Measurements from ENCODE around the gene SMIM10L2A. TPM values are rescaled to one million over a fixed set of nuclear protein-coding genes. Genes with fewer than 3 reads are reported as not detected.
A peak's percentile ranks its signal among the peaks of the same experiment; 100 is the strongest.

Gene SMIM10L2A
- total RNA-seq, 1 experiment from 2014 or later, result 18.3 TPM

DNA sequence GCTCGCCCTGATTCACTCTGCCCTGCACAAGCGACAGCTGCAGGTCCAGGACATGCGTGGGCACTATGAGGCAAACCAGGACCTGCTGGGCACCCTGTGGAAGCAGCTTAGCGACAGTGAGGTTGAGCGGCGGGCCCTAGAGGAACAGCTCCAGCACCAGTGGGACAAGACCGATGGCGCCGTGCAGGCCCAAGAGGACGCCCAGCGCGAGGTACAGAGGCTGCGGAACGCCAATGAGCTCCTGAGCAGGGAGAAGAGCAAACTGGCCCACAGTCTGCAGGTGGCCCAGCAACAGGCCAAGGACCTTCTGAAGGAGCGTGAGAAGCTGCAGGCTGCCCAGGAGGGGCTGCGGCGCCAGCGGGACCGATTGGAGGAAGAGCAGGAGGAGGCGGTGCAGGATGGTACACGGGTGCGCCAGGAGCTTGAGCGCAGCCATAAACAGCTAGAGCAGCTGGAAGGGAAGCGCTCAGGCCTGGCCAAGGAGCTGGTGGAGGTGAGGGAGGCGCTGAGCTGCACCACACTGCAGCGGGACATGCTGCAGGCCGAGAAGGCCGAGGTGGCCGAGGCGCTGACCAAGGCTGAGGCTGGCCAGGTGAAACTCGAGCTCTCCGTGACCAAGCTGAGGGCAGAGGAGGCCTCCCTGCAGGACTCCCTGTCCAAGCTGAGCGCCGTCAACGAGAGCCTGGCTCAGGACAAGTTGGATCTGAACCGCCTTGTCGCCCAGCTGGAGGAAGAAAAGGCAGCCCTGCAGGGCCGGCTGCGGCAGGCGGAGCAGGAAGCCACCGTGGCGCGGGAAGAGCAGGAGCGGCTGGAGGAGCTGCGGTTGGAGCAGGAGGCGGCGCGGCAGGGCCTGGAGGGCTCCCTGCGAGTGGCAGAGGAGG is 12.8 kb downstream of the SMIM10L2A start:
- Histone ChIP-seq H2BK15ac (ENCODE audit: low read depth, low read length) (no peak overlapping the region), H2BK12ac (ENCODE audit: insufficient read length, low read depth, low read length) (no peak overlapping the region), H4K8ac (replicated peaks; ENCODE audit: insufficient read length, low read depth, low read length) (no peak overlapping the region), H3K4ac (ENCODE audit: low read depth, low read length) (no peak overlapping the region), H2BK5ac (ENCODE audit: insufficient read length, low read length) (no peak overlapping the region), H3K79me1 (ENCODE audit: insufficient read depth, low read depth, low read length, poor library complexity, severe bottlenecking) (no peaks in the 10 kb centered on the region), H3K4me2 (ENCODE audit: insufficient read depth, insufficient read length, low read length) (no peak overlapping the region), H3K23ac (ENCODE audit: insufficient read length, low read depth, low read length) (no peak overlapping the region), H3K9me3 (ENCODE audit: control insufficient read depth, low read depth, low read length) (peaks cover 5% of the 10 kb centered on the region), H3K27me3 (ENCODE audit: insufficient read depth, low read length) (no peaks in the 10 kb centered on the region), H4K20me1 (ENCODE audit: control insufficient read depth, insufficient read depth, insufficient read length) (no peaks in the 10 kb centered on the region), H2AK5ac (ENCODE audit: insufficient read length, low read length) (no peak overlapping the region), H3K79me2 (ENCODE audit: insufficient read depth, low read length) (no peaks in the 10 kb centered on the region), H3K4me1 (ENCODE audit: insufficient read depth, low read length) (no peaks in the 10 kb centered on the region), H2BK120ac (ENCODE audit: low read depth, low read length, poor library complexity, severe bottlenecking) (no peak overlapping the region), H3K18ac (ENCODE audit: insufficient read length, low read depth, low read length) (no peak overlapping the region), H3K14ac (ENCODE audit: insufficient read depth, low read length) (no peak overlapping the region), H3K9ac (ENCODE audit: extremely low read depth, insufficient read length, low read length) (no peak overlapping the region), H3T11ph (ENCODE audit: low read length) (no peak overlapping the region), H4K91ac (ENCODE audit: insufficient read length, low read depth, low read length) (no peak overlapping the region), H2AFZ (ENCODE audit: low read length) (no peak overlapping the region), H3K56ac (ENCODE audit: insufficient read length, low read depth, low read length) (no peak overlapping the region), H4K5ac (ENCODE audit: insufficient read length, low read depth, low read length) (no peak overlapping the region), H2BK20ac (ENCODE audit: low read depth, low read length, poor library complexity, severe bottlenecking) (no peak overlapping the region), H3K27ac (ENCODE audit: insufficient read length, low read depth, low read length) (no peak overlapping the region), H3K23me2 (ENCODE audit: insufficient read length, low read depth, low read length, poor library complexity, severe bottlenecking) (no peaks in the 10 kb centered on the region)
- Mint-ChIP-seq H3K36me3 (ENCODE audit: insufficient read depth in 1 of 3, low read depth in 3 of 3) (peaks cover 0 to 26% (median 7%) of the 10 kb centered on the region in 3 experiments), H3K4me3 (peak overlapping the region in 1 of 2 experiments; percentile 58; a peak in 1 of 5 replicates), H3K27ac (no peak overlapping the region), H3K4me1 (peaks cover 8 to 11% of the 10 kb centered on the region in 2 experiments), H3K27me3 (ENCODE audit: low read depth) (peaks cover 10% of the 10 kb centered on the region), H3K9me3 (peaks cover 59 to 77% of the 10 kb centered on the region in 2 experiments)
- WGBS (ENCODE audit: extremely low coverage, insufficient read length, low lambda C conversion rate), result no CpG with 5 or more reads among the region's 49 CpGs
- no peak for DNase-seq
- TF ChIP-seq, protein P1, sequence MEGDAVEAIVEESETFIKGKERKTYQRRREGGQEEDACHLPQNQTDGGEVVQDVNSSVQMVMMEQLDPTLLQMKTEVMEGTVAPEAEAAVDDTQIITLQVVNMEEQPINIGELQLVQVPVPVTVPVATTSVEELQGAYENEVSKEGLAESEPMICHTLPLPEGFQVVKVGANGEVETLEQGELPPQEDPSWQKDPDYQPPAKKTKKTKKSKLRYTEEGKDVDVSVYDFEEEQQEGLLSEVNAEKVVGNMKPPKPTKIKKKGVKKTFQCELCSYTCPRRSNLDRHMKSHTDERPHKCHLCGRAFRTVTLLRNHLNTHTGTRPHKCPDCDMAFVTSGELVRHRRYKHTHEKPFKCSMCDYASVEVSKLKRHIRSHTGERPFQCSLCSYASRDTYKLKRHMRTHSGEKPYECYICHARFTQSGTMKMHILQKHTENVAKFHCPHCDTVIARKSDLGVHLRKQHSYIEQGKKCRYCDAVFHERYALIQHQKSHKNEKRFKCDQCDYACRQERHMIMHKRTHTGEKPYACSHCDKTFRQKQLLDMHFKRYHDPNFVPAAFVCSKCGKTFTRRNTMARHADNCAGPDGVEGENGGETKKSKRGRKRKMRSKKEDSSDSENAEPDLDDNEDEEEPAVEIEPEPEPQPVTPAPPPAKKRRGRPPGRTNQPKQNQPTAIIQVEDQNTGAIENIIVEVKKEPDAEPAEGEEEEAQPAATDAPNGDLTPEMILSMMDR (conservative IDR thresholded peaks at IDR 0.05), result no peak
